Ascending aorta (tissue), 2 donors: ENCODE data around the gene ETNK2. TPM values are rescaled to one million over a fixed set of nuclear protein-coding genes. Genes with fewer than 3 reads are reported as not detected.

Experiments used
- DNase-seq, 2 donors: peaks; one replicate each; pipeline ENCODE4 v3.0.0-alpha.2; 2019; ENCODE audit warnings: low spot score in 2 of 2
- H3K27ac ChIP-seq, 2 donors: fragments of 200-600 bp; sonication (generic); one replicate each; pipeline ENCODE4 v1.5.1; 2016 to 2017; ENCODE audit warnings: mild to moderate bottlenecking in 1 of 2
- H3K27me3 ChIP-seq: fragments of 200-600 bp; sonication (generic); one replicate; pipeline ENCODE4 v1.5.1; 2017
- H3K36me3 ChIP-seq, 2 donors: fragments of 200-600 bp; sonication (generic); one replicate each; pipeline ENCODE4 v1.5.1; 2016
- H3K4me1 ChIP-seq, 2 donors: fragments of 200-600 bp; sonication (generic); one replicate each; pipeline ENCODE4 v1.5.1; 2016 to 2017; ENCODE audit warnings: mild to moderate bottlenecking in 1 of 2
- H3K4me3 ChIP-seq, 2 donors: fragments of 200-600 bp; sonication (generic); one replicate each; pipeline ENCODE4 v1.5.1; 2016 to 2017; ENCODE audit warnings: mild to moderate bottlenecking in 1 of 2
- H3K9me3 ChIP-seq, 2 donors: fragments of 200-600 bp; sonication (generic); one replicate each; pipeline ENCODE4 v1.5.1; 2016
- intact Hi-C: fragments of 100-400 bp; cut with DNase I; formaldehyde crosslinking; loops from one replicate; pipeline ENCODE4 v1.15.1; 2023
- total RNA-seq: library from RNA; depleted of rRNA; stranded (reverse); fragments of >200 nt; gene quantifications from one replicate; pipeline ENCODE4 v1.1.0, GENCODE V29; 2016
- TF ChIP-seq, protein P1 (sequence below), 3 experiments: fragments of 200-600 bp in 2 of 3; fragments of 450-650 bp in 1 of 3; sonication (generic) in 2 of 3; IDR thresholded peaks; one replicate each; pipeline ENCODE4 v1.5.1; 2016 to 2019; ENCODE audit warnings: antibody characterized with exemption in 3 of 3, mild to moderate bottlenecking in 1 of 3, moderate library complexity in 1 of 3

ETNK2 gene
- total RNA-seq, 1 donor from 2014 or later: 22.0 TPM

DNA sequence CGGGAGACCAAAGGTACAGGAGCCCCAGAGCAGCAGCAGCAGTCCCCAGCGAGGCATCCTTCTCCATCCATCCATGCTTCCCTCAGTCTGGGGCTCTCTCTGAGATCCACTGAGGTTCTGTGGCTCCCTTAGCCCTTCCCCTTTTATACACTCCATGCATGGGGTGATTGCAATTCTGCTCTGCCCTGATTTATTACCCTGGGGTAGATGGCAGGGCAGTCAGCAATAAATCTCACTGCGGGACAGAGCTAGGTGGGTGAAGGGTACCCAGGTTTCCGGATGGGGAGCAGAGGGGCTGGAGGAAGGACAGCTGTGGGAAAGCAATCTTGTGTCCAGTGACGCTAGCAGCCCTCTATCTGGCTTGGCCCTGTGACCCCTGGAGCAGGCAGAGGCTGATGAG lies 14.4 kb upstream of the ETNK2 start, which contains the start of gene REN:
REN (minus strand) TSS at position 119 of the 400 bp plus-strand sequence; CDS start at position 75, 44 bp downstream.
- H3K9me3 ChIP-seq: peaks cover 3 to 25% of the 10 kb centered on the region in 2 donors
- DNase-seq: no peak
- no peak within 1 kb of the TSS for H3K27ac ChIP-seq
- no peaks in the 10 kb centered on the region for H3K4me1 ChIP-seq
- TF ChIP-seq, protein P1, sequence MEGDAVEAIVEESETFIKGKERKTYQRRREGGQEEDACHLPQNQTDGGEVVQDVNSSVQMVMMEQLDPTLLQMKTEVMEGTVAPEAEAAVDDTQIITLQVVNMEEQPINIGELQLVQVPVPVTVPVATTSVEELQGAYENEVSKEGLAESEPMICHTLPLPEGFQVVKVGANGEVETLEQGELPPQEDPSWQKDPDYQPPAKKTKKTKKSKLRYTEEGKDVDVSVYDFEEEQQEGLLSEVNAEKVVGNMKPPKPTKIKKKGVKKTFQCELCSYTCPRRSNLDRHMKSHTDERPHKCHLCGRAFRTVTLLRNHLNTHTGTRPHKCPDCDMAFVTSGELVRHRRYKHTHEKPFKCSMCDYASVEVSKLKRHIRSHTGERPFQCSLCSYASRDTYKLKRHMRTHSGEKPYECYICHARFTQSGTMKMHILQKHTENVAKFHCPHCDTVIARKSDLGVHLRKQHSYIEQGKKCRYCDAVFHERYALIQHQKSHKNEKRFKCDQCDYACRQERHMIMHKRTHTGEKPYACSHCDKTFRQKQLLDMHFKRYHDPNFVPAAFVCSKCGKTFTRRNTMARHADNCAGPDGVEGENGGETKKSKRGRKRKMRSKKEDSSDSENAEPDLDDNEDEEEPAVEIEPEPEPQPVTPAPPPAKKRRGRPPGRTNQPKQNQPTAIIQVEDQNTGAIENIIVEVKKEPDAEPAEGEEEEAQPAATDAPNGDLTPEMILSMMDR (IDR thresholded peaks at IDR 0.05): no peak
- H3K27me3 ChIP-seq: no peaks in the 10 kb centered on the region
- intact Hi-C loops: no loop called here
- no peak within 1 kb of the TSS for H3K4me3 ChIP-seq
- H3K36me3 ChIP-seq: no peaks in the 10 kb centered on the region

DNA sequence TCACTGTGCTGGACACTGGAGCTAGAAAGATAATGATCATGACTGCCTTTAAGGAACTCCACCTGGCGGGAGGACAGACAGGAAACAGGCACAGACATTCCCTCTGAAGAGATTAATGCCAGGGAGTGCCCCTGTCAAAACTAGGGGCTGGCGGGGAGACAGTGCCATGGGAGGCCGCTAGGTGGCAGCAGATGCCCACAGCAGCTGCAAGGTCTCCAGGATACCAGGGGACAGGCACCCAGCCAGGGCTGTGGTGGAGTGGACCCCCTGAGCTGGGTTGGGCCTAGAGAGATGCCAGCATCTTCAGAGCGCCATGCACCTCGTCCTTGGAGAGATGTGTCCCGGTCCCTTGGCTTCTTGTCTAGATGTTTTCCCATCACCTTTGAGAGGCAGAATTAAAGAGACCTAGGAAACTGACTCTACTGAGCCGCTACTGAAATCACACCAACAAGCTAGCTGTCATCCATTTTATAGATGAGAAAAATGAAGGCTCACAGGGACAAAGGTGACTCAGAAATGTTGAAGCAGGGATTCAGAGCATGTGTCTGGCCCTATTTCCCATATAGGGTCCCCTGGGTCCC lies 10.7 kb upstream of the ETNK2 start:
- Histone ChIP-seq H3K36me3 (no peaks in the 10 kb centered on the region), H3K4me1 (no peaks in the 10 kb centered on the region), H3K9me3 (no peaks in the 10 kb centered on the region), H3K27me3 (no peaks in the 10 kb centered on the region), H3K4me3 (no peak overlapping the region), H3K27ac (no peak overlapping the region)
- DNase-seq: peak in 1 of 2 donors; percentile 84
- intact Hi-C loops: loop anchor here (1.0 to 2.0 kb wide), 2 partner anchors 44 to 201 kb away; no protein-coding TSS in a partner anchor
- TF ChIP-seq, protein P1 (IDR thresholded peaks at IDR 0.05): peak; percentile 87 to 99 (median 92)

DNA sequence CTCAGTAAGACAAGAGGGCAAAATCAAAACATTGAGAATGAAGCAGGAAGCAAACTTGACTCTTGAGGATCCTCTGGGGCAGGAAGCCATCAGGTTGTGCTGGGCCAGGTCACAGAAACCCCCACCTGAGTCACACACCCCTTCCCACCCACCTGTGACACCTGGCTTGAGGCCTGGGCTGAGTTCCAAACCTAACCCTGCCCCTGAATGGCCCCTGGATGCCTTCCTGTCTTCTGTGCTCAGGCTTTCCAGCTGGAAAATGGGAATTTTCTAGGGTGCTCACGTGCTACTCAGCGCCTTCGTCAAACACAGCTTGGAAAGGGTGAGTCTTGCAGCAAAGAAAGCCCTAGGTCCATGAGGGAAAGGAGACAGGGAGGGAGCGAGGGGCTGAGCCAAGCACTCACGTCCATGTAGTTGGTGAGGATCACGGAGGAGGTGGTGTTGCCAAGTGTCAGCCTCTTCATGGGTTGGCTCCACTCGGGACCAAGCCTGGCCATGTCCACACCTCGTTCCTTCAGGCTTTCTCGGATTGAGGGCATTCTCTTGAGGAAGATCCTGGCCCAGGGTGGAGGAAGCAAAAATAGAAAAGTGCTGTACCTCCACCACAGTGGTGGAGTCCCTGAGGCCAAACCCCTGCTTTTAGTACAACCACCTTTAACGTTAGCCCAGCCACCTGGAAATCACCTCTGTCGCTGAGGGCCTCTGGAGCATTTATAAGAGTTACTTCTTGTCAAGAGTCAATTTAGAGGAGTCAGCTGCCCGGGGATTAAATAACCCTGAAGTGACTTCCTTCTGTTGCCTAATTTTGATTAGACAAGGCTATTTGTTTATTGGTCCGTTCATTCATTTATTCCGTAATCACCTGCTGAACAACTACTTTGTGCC lies 10.0 kb upstream of the ETNK2 start:
- no peaks in the 10 kb centered on the region for H3K36me3 ChIP-seq
- H3K27me3 ChIP-seq: no peaks in the 10 kb centered on the region
- H3K4me1 ChIP-seq: no peaks in the 10 kb centered on the region
- H3K9me3 ChIP-seq: no peaks in the 10 kb centered on the region
- TF ChIP-seq, protein P1 (IDR thresholded peaks at IDR 0.05): no peak
- intact Hi-C loops: loop anchor here (1.0 to 2.0 kb wide), 2 partner anchors 45 to 201 kb away; no protein-coding TSS in a partner anchor
- H3K4me3 ChIP-seq: no peak overlapping the region
- no peak for DNase-seq
- H3K27ac ChIP-seq: no peak overlapping the region

DNA sequence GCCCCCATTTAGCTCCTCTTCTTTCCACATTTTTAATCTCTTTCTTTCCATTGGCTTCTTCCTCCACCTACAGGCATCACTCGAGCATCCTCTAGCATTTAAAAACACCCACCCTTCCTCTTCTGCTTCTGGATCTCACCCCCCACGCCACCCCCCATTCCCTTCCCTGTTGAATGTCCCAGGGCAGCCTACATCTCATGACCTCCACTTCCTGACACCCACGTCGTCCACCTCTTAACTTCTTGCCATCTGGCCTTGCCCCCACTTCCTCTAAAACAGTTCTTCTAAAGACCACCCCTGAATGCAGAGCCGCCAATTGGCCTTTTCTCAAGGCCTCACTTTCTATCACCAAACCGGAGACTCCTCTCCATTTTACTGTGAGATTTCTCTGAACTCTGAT lies 6.1 kb upstream of the ETNK2 start:
- TF ChIP-seq, protein P1 (IDR thresholded peaks at IDR 0.05): no peak
- no peaks in the 10 kb centered on the region for H3K36me3 ChIP-seq
- H3K9me3 ChIP-seq: no peaks in the 10 kb centered on the region
- no peak overlapping the region for H3K4me3 ChIP-seq
- no peak for DNase-seq
- H3K4me1 ChIP-seq: peaks cover 0 to under 1% of the 10 kb centered on the region in 2 donors
- no peak overlapping the region for H3K27ac ChIP-seq
- intact Hi-C loops: no loop called here
- H3K27me3 ChIP-seq: no peaks in the 10 kb centered on the region

DNA sequence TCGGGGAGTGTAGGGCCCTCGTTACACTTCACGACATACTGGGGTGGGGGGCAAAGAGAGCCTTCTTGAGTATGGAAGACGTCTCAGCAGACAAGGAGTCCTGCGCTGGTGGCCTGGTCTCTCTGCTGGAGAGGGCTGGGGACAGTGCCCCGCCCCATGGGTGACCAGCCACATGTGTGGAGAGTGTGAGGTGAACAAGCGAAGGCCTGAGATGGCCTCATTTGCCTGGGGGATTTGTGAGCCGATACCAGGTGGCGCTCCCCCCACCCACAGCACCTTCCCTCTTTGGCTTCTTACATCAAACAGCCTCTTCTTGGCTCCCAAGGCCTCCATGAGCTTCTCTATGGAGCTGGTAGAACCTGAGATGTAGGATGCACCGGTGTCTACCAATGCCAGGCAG lies 4.0 kb upstream of the ETNK2 start:
- H3K9me3 ChIP-seq: no peaks in the 10 kb centered on the region
- DNase-seq: no peak
- intact Hi-C loops: no loop called here
- TF ChIP-seq, protein P1 (IDR thresholded peaks at IDR 0.05): no peak
- H3K4me1 ChIP-seq: peaks cover 0 to 8% of the 10 kb centered on the region in 2 donors
- H3K4me3 ChIP-seq: no peak overlapping the region
- no peaks in the 10 kb centered on the region for H3K36me3 ChIP-seq
- H3K27ac ChIP-seq: no peak overlapping the region
- H3K27me3 ChIP-seq: no peaks in the 10 kb centered on the region
